ENCODE results near the gene LDB2. TPM values are rescaled to one million over a fixed set of nuclear protein-coding genes. Genes with fewer than 3 reads are reported as not detected.

LDB2 gene
- total RNA-seq, 1 experiment from 2014 or later, result not detected

DNA sequence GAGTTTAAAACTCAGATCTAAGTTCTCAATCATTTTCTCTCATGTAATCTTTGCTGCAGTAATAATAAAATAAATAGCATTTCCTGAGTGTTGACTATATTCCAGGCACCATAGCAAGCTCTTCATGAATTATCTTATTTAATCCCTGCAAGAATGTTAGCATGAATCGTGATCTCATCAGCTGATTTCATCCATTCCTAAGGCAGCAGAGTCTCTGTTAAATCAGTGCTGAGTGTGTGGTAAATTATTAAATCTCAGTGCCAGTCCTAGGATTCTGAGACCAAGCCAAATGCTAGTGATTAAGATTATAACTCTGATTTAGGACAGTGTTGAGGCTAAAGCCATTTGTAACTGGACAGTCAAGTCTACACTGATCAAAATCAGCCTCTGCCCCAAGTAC lies 431.9 kb downstream of the LDB2 start:
- Histone ChIP-seq H3K36me3 (ENCODE audit: insufficient read depth, low read length) (no peaks in the 10 kb centered on the region), H3K9me3 (ENCODE audit: low read length) (no peaks in the 10 kb centered on the region), H3K27me3 (ENCODE audit: low read length) (no peaks in the 10 kb centered on the region), H3K4me3 (ENCODE audit: low read length) (no peak overlapping the region), H3K27ac (ENCODE audit: low read length) (no peak overlapping the region), H4K20me1 (ENCODE audit: insufficient read depth, low read depth, low read length) (no peaks in the 10 kb centered on the region), H3K4me2 (ENCODE audit: low read depth, low read length, poor library complexity, severe bottlenecking) (no peak overlapping the region), H3K4me1 (ENCODE audit: low read length) (no peaks in the 10 kb centered on the region), H3K79me2 (ENCODE audit: low read length) (no peaks in the 10 kb centered on the region), H3K9me2 (replicated peaks; ENCODE audit: insufficient read depth, low read length) (no peaks in the 10 kb centered on the region), H3K9ac (ENCODE audit: low read length) (no peak overlapping the region), H2AFZ (ENCODE audit: low read length) (no peak overlapping the region)
- DNase-seq, result no peak

DNA sequence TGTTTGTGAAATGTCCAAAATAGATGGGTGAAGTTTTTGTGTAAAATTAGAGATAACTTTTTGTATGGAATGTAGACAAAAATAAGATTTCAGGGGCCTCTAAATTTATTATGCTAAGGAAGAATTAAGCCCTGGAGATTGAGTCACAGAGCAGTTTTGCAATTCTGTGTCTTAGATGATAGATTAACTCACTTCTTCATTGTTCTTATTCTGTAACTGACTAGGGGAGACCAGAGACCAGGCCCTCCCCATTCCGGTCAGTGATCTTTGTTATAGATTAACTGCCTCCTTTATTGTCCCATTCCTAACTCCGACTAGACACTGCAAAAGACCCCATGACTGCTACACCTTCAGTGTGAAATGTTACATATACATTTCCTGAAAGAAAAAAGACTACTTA lies 433.8 kb downstream of the LDB2 start:
- no peak overlapping the region for H3K4me3 ChIP-seq (ENCODE audit: low read length)
- no peaks in the 10 kb centered on the region for H3K4me1 ChIP-seq (ENCODE audit: low read length)
- no peak overlapping the region for H3K4me2 ChIP-seq (ENCODE audit: low read depth, low read length, poor library complexity, severe bottlenecking)
- no peaks in the 10 kb centered on the region for H3K9me3 ChIP-seq (ENCODE audit: low read length)
- H4K20me1 ChIP-seq (ENCODE audit: insufficient read depth, low read depth, low read length), result no peaks in the 10 kb centered on the region
- no peak for DNase-seq
- no peaks in the 10 kb centered on the region for H3K27me3 ChIP-seq (ENCODE audit: low read length)
- no peak overlapping the region for H2AFZ ChIP-seq (ENCODE audit: low read length)
- H3K79me2 ChIP-seq (ENCODE audit: low read length), result no peaks in the 10 kb centered on the region
- H3K36me3 ChIP-seq (ENCODE audit: insufficient read depth, low read length), result no peaks in the 10 kb centered on the region
- H3K9me2 ChIP-seq (replicated peaks; ENCODE audit: insufficient read depth, low read length), result no peaks in the 10 kb centered on the region
- H3K9ac ChIP-seq (ENCODE audit: low read length), result no peak overlapping the region
- H3K27ac ChIP-seq (ENCODE audit: low read length), result no peak overlapping the region

DNA sequence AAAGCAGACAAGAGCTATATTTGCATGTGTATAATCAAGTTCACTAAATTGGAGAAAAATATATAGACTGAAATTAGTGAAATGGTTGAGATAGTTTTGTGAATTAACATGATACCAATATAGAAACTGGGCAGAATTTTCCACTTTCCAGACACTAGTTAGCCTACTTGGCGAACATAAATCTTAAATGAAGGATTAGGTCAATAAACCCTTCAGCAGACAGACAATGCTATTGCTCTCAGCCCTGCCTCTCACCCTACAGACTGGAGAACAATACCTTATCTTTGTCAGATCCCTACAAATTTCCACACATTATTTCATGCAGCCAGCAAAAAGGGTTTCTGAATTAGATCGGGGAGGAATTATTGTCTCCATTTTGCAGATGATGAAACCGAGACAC lies 435.8 kb downstream of the LDB2 start:
- H3K4me2 ChIP-seq (ENCODE audit: low read depth, low read length, poor library complexity, severe bottlenecking), result no peak overlapping the region
- DNase-seq, result no peak

DNA sequence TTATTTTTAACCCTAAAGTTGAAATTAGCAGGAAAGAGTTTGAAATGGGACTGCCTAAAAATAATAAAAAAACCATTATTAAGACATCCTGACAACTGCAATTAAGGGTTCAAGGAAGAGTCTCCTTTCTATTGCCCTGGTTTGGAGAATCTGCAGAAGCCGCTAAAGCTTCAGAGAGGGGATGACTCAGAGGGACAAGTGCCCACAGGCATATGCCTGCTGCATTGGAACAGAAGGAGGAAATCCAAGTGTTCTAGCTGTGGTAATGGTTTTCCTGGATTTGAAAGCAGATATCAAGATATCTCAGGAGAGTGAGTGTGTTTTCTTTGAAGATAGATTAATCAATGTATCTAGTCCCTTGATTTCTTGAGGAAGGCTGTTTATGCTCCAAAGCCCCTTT lies 437.1 kb downstream of the LDB2 start:
- no peaks in the 10 kb centered on the region for H3K36me3 ChIP-seq (ENCODE audit: insufficient read depth, low read length)
- no peaks in the 10 kb centered on the region for H3K9me3 ChIP-seq (ENCODE audit: low read length)
- H4K20me1 ChIP-seq (ENCODE audit: insufficient read depth, low read depth, low read length), result no peaks in the 10 kb centered on the region
- H3K27ac ChIP-seq (ENCODE audit: low read length), result no peak overlapping the region
- no peaks in the 10 kb centered on the region for H3K79me2 ChIP-seq (ENCODE audit: low read length)
- no peak overlapping the region for H3K9ac ChIP-seq (ENCODE audit: low read length)
- no peaks in the 10 kb centered on the region for H3K4me1 ChIP-seq (ENCODE audit: low read length)
- no peak overlapping the region for H3K4me3 ChIP-seq (ENCODE audit: low read length)
- no peaks in the 10 kb centered on the region for H3K27me3 ChIP-seq (ENCODE audit: low read length)
- no peak overlapping the region for H2AFZ ChIP-seq (ENCODE audit: low read length)
- no peaks in the 10 kb centered on the region for H3K9me2 ChIP-seq (replicated peaks; ENCODE audit: insufficient read depth, low read length)
- DNase-seq, result no peak
- H3K4me2 ChIP-seq (ENCODE audit: low read depth, low read length, poor library complexity, severe bottlenecking), result no peak overlapping the region

More for the DNA sequence above, 435.8 kb downstream of the LDB2 start:
- H3K27me3 ChIP-seq (ENCODE audit: low read length), result no peaks in the 10 kb centered on the region
- H3K27ac ChIP-seq (ENCODE audit: low read length), result no peak overlapping the region
- no peak overlapping the region for H3K9ac ChIP-seq (ENCODE audit: low read length)
- no peaks in the 10 kb centered on the region for H3K4me1 ChIP-seq (ENCODE audit: low read length)
- H2AFZ ChIP-seq (ENCODE audit: low read length), result no peak overlapping the region
- H3K4me3 ChIP-seq (ENCODE audit: low read length), result no peak overlapping the region
- no peaks in the 10 kb centered on the region for H3K79me2 ChIP-seq (ENCODE audit: low read length)
- no peaks in the 10 kb centered on the region for H3K9me2 ChIP-seq (replicated peaks; ENCODE audit: insufficient read depth, low read length)
- no peaks in the 10 kb centered on the region for H4K20me1 ChIP-seq (ENCODE audit: insufficient read depth, low read depth, low read length)
- no peaks in the 10 kb centered on the region for H3K9me3 ChIP-seq (ENCODE audit: low read length)
- no peaks in the 10 kb centered on the region for H3K36me3 ChIP-seq (ENCODE audit: insufficient read depth, low read length)

DNA sequence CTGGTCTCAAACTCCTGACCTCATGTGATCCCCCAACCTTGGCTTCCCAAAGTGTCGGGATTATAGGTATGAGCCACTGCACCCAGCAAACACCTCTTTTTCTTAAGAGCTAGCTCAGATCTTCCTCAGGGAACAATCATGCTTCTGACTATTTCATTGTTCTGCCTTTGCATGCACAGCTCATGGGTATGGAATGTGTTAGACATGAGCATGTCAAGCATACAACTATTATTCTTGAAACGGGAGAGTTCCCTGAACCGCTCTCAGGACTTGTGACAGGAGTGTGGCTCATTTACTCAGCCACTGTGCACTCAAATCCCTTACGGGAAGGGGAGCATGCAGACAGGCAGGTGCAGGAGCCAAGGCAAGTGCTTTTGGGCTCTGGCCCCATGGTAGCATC lies 440.5 kb downstream of the LDB2 start:
- no peak overlapping the region for H3K4me3 ChIP-seq (ENCODE audit: low read length)
- H3K9me2 ChIP-seq (replicated peaks; ENCODE audit: insufficient read depth, low read length), result no peaks in the 10 kb centered on the region
- H3K4me2 ChIP-seq (ENCODE audit: low read depth, low read length, poor library complexity, severe bottlenecking), result no peak overlapping the region
- no peak overlapping the region for H3K9ac ChIP-seq (ENCODE audit: low read length)
- H3K27me3 ChIP-seq (ENCODE audit: low read length), result no peaks in the 10 kb centered on the region
- H3K36me3 ChIP-seq (ENCODE audit: insufficient read depth, low read length), result no peaks in the 10 kb centered on the region
- H3K9me3 ChIP-seq (ENCODE audit: low read length), result no peaks in the 10 kb centered on the region
- no peaks in the 10 kb centered on the region for H4K20me1 ChIP-seq (ENCODE audit: insufficient read depth, low read depth, low read length)
- H3K4me1 ChIP-seq (ENCODE audit: low read length), result no peaks in the 10 kb centered on the region
- no peak overlapping the region for H3K27ac ChIP-seq (ENCODE audit: low read length)
- DNase-seq, result no peak
- no peak overlapping the region for H2AFZ ChIP-seq (ENCODE audit: low read length)
- no peaks in the 10 kb centered on the region for H3K79me2 ChIP-seq (ENCODE audit: low read length)
